ENCODE results near the gene ARL14.
A peak's percentile ranks its signal among the peaks of the same experiment; 100 is the strongest.

ARL14 gene

DNA sequence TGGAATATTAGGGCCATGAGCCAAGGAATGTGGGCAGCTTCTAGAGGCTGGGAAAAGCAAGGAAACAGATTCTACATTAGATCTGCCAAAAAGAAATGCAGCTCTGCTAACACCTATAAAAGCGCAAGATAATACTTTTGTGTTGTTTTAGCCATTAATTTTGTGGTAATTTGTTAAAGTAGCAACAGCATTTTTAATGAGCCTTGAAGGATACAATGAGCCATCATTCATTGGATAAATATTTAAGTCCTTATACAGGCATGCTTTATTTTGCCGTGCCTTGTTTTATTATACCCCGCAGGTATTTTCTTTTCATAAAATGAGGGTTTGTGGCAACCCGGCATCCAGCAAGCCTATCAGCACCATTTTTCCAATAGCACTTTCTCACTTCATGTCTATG is 15.0 kb downstream of the ARL14 start:
- H3K27me3 ChIP-seq (replicated peaks; ENCODE audit: insufficient read depth, low read length) = no peaks in the 10 kb centered on the region
- H3K9me3 ChIP-seq (replicated peaks; ENCODE audit: insufficient read depth, low read length) = no peaks in the 10 kb centered on the region
- no peaks in the 10 kb centered on the region for H4K20me1 ChIP-seq (ENCODE audit: insufficient read depth, low read length)
- H3K4me3 ChIP-seq (ENCODE audit: low read length) = no peak overlapping the region
- DNase-seq = no peak
- H2AFZ ChIP-seq (ENCODE audit: low read length) = no peak overlapping the region
- H3K79me2 ChIP-seq (ENCODE audit: low read length) = no peaks in the 10 kb centered on the region
- no peaks in the 10 kb centered on the region for H3K4me1 ChIP-seq (ENCODE audit: low read length)
- H3K4me2 ChIP-seq (ENCODE audit: low read depth, low read length) = no peak overlapping the region
- H3K9ac ChIP-seq (ENCODE audit: low read length) = no peak overlapping the region
- H3K9me2 ChIP-seq (replicated peaks; ENCODE audit: insufficient read depth, low read length) = no peaks in the 10 kb centered on the region
- H3F3A ChIP-seq (ENCODE audit: insufficient read depth, low read length) = no peaks in the 10 kb centered on the region
- H3K36me3 ChIP-seq (replicated peaks; ENCODE audit: insufficient read depth, low read length) = no peaks in the 10 kb centered on the region
- no peak overlapping the region for H3K27ac ChIP-seq (ENCODE audit: low read length)
- TF ChIP-seq, protein P1, sequence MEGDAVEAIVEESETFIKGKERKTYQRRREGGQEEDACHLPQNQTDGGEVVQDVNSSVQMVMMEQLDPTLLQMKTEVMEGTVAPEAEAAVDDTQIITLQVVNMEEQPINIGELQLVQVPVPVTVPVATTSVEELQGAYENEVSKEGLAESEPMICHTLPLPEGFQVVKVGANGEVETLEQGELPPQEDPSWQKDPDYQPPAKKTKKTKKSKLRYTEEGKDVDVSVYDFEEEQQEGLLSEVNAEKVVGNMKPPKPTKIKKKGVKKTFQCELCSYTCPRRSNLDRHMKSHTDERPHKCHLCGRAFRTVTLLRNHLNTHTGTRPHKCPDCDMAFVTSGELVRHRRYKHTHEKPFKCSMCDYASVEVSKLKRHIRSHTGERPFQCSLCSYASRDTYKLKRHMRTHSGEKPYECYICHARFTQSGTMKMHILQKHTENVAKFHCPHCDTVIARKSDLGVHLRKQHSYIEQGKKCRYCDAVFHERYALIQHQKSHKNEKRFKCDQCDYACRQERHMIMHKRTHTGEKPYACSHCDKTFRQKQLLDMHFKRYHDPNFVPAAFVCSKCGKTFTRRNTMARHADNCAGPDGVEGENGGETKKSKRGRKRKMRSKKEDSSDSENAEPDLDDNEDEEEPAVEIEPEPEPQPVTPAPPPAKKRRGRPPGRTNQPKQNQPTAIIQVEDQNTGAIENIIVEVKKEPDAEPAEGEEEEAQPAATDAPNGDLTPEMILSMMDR (IDR thresholded peaks at IDR 0.05; ENCODE audit: low read length) = no peak
- TF ChIP-seq EZH2phosphoT487 (IDR thresholded peaks at IDR 0.05; ENCODE audit: low read length) = no peak
- TF ChIP-seq EZH2 (optimal IDR thresholded peaks at IDR 0.05; ENCODE audit: low read depth, low read length) = no peak

DNA sequence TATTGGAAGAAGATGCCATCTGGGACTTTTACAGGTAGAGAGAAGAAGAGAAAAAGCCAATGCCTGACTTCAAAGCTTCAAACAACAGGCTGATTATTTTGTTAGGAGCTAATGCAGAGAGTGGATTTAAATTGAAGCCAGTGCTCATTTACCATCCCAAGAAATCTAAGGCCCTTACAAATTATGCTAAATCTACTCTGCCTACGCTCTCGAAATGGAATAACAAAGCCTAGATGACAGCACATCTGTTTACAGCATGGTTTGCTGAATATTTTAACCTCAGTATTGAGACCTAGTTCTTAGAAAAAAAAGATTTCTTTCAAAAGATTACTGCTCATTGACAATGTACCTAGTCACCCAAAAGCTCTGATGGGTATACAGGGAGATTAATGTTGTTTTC is 16.2 kb downstream of the ARL14 start:
- Histone ChIP-seq H3K27ac (ENCODE audit: low read length) (no peak overlapping the region), H3K9me3 (replicated peaks; ENCODE audit: insufficient read depth, low read length) (no peaks in the 10 kb centered on the region), H3K36me3 (replicated peaks; ENCODE audit: insufficient read depth, low read length) (no peaks in the 10 kb centered on the region), H4K20me1 (ENCODE audit: insufficient read depth, low read length) (no peaks in the 10 kb centered on the region), H3K79me2 (ENCODE audit: low read length) (no peaks in the 10 kb centered on the region), H3K9me2 (replicated peaks; ENCODE audit: insufficient read depth, low read length) (no peaks in the 10 kb centered on the region), H3K4me2 (ENCODE audit: low read depth, low read length) (peak overlapping the region; percentile 38), H3K4me3 (ENCODE audit: low read length) (no peak overlapping the region), H3K27me3 (replicated peaks; ENCODE audit: insufficient read depth, low read length) (no peaks in the 10 kb centered on the region), H3F3A (ENCODE audit: insufficient read depth, low read length) (no peaks in the 10 kb centered on the region), H3K4me1 (ENCODE audit: low read length) (peaks cover 9% of the 10 kb centered on the region), H3K9ac (ENCODE audit: low read length) (no peak overlapping the region), H2AFZ (ENCODE audit: low read length) (peak overlapping the region; percentile 87)
- no peak for TF ChIP-seq EZH2phosphoT487 (IDR thresholded peaks at IDR 0.05; ENCODE audit: low read length)
- TF ChIP-seq EZH2 (optimal IDR thresholded peaks at IDR 0.05; ENCODE audit: low read depth, low read length) = no peak
- TF ChIP-seq, protein P1 (IDR thresholded peaks at IDR 0.05; ENCODE audit: low read length) = no peak
- DNase-seq = no peak

DNA sequence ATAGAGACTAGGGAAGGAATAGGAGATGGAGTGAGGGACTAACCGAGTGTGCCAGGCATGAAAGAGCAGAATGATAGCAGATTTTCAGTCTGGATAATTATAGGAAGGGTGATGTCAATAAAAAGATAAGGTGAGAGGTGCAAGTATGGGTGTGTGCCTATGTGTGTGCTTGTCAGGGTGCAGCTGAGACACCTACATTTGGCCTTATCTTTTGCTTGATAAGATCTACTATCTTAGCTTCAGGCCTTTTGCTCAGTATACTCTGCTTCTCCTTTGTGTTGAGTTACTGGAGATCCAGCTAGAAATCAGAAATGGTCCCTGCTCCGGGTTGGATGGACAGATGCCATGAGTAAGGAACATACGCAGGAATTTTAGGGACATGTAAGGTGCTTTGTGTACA is 17.4 kb downstream of the ARL14 start:
- Histone ChIP-seq H3F3A (ENCODE audit: insufficient read depth, low read length) (no peaks in the 10 kb centered on the region), H3K9me3 (replicated peaks; ENCODE audit: insufficient read depth, low read length) (no peaks in the 10 kb centered on the region), H3K36me3 (replicated peaks; ENCODE audit: insufficient read depth, low read length) (no peaks in the 10 kb centered on the region), H3K4me2 (ENCODE audit: low read depth, low read length) (no peak overlapping the region), H3K4me1 (ENCODE audit: low read length) (peaks cover 9% of the 10 kb centered on the region), H2AFZ (ENCODE audit: low read length) (no peak overlapping the region), H3K9ac (ENCODE audit: low read length) (no peak overlapping the region), H4K20me1 (ENCODE audit: insufficient read depth, low read length) (no peaks in the 10 kb centered on the region), H3K27me3 (replicated peaks; ENCODE audit: insufficient read depth, low read length) (no peaks in the 10 kb centered on the region), H3K27ac (ENCODE audit: low read length) (no peak overlapping the region), H3K79me2 (ENCODE audit: low read length) (no peaks in the 10 kb centered on the region), H3K9me2 (replicated peaks; ENCODE audit: insufficient read depth, low read length) (no peaks in the 10 kb centered on the region), H3K4me3 (ENCODE audit: low read length) (no peak overlapping the region)
- TF ChIP-seq, protein P1 (IDR thresholded peaks at IDR 0.05; ENCODE audit: low read length) = no peak
- no peak for TF ChIP-seq EZH2phosphoT487 (IDR thresholded peaks at IDR 0.05; ENCODE audit: low read length)
- no peak for TF ChIP-seq EZH2 (optimal IDR thresholded peaks at IDR 0.05; ENCODE audit: low read depth, low read length)
- no peak for DNase-seq
